Measurements from ENCODE around the gene ARMC7.

Gene ARMC7

DNA sequence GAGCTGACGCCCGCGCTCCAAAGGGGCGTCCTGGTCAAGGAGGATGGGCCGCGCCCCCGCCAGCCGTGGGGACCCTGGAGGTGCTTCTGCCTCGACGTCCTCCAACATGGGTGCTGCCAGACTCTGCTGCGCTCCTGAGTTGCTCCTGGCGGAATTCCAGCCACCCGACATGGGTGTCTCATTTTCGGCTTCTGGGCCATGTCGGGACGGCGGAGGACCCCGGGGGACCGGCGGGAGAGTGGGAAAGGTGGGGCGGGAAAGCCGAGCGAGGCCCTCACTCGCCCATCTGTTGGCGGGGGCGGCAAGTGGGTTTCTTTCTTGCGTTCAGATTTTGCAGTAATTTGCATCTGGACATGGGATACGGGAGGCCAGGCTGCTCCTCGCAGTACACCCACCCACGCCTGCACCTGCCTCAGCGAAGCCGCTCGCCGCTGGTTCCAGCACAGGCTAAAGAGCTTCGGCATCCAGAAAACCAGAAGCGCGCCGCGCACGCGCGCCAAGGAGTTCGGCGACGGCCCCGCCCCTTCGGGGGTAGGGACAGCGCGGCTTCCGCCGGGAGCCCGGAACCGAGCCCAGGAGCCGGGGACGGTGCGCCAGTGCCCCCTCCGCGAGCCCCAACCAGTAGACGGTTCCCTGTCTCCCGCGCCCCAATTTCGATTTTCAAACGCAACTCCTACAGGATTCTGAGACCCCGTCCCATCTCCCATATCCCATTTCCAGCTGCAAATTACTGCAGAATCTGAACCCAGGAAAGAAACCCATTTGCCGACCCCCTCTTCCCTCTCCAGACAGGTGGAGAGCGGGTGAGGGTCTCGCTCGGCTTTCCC lies at the start of gene ARMC7:
Gene ARMC7 (plus strand): TSS at position 563 of the 827 bp plus-strand sequence. CDS start 320 bp downstream, outside the sequence.
- H3K4me3 ChIP-seq (ENCODE audit: low read length): peak within 1 kb of the TSS; percentile 87
- no peak for TF ChIP-seq CTCF (conservative IDR thresholded peaks at IDR 0.05; ENCODE audit: low read length)
- DNase-seq (ENCODE audit: low read depth): peak; percentile 76

DNA sequence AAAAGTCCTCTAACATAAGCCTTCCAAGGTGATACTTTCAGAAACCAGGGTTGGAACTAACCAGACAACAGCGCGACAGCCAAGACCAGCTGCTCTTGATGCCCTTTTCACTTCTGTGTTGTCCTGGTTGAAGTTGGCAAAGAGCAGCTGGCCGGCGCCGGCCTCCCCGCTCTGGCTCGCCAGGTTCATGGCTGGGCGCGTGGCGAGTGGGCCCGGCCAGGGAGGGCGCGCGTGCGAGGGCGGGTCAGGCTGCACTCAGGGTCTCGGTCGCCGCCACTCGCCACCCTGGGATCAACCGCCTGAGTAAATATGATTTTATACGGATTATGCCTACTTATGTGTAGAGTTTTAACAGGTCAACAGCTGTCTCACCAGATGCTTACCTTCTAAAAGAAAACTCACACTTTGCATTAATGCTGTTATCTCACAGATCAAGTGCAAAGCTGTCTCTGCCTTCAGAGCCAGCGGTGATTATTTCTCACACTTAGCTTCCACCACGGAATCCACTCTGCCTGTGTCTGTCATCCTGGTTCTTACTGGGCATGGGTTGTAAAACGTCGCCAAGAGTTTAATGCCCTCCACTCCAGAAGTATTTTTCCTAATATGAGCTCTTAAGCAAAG lies 49.2 kb upstream of the ARMC7 start:
- no peak overlapping the region for H3K4me3 ChIP-seq (ENCODE audit: low read length)
- no peak for DNase-seq (ENCODE audit: low read depth)
- TF ChIP-seq CTCF (conservative IDR thresholded peaks at IDR 0.05; ENCODE audit: low read length): no peak

GRCh38 chr17:75061055-75061438 lies 48.7 kb upstream of the ARMC7 start:
- no peak for TF ChIP-seq CTCF (conservative IDR thresholded peaks at IDR 0.05; ENCODE audit: low read length)
- no peak for DNase-seq (ENCODE audit: low read depth)
- no peak overlapping the region for H3K4me3 ChIP-seq (ENCODE audit: low read length)

- H3K4me3 ChIP-seq (ENCODE audit: low read length): no peak overlapping the region
- no peak for TF ChIP-seq CTCF (conservative IDR thresholded peaks at IDR 0.05; ENCODE audit: low read length)
- no peak for DNase-seq (ENCODE audit: low read depth)
Observed at GRCh38 chr17:75061618-75062017, 48.2 kb upstream of the ARMC7 start.

DNA sequence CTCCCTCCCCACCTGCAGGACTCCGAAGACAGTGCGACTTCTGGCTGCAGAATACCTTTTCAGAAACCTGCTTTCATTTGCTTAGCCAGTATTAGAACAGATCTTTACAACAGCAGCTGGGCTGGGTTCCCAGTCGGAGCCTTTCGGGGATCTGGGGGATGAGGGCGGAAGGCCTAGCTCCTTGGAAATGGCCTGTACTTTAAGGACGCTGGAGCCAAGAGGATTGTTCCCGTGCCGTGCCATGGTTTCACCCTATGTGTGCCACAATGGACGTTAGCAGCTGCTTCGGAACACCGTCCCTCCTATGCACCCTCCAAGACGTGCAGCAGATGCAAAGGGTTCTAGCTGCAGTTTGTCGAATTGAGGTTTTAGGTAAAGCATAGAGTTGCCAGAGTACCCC lies 46.6 kb upstream of the ARMC7 start:
- no peak for TF ChIP-seq CTCF (conservative IDR thresholded peaks at IDR 0.05; ENCODE audit: low read length)
- H3K4me3 ChIP-seq (ENCODE audit: low read length): no peak overlapping the region
- no peak for DNase-seq (ENCODE audit: low read depth)

DNA sequence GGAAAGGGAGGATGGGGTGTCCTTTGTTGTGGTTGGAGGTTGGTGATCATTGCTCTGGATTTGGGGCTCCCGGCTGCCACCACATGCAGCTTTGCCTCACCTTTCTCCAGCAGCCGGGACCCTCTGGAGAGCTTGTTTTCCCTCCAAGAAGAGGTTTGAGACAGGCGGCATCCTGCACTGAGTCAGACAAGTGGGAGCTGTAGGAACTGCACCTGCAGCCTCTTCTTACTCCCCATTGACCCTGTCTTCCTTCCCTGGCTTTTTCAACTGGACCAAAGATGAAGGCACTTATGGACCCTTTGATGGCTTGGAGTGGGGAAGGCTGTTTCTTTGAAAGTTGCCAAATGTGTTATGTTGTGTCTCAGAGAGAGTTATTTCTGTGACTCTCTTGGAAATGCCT lies 46.1 kb upstream of the ARMC7 start:
- H3K4me3 ChIP-seq (ENCODE audit: low read length): no peak overlapping the region
- no peak for TF ChIP-seq CTCF (conservative IDR thresholded peaks at IDR 0.05; ENCODE audit: low read length)
- DNase-seq (ENCODE audit: low read depth): no peak

DNA sequence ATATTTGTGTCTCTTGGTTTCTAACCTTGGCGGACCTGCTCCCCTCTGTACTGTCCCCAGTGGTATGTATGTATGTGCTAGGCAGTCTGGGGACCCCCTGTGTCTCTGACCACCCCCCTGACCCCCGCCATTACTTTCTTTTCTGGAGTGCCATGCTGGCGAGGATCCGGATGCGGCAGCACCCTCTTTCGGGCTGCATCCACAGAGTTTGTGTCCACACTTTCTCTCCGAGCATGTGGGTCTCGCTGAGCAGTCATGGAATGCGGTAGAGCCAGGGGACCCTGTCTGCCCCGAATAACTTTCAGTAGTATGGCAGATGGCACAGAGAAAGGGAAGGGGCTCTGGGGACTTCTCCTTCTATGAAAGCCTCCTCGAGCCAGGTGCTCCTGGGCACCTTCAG lies 45.7 kb upstream of the ARMC7 start:
- H3K4me3 ChIP-seq (ENCODE audit: low read length): no peak overlapping the region
- no peak for DNase-seq (ENCODE audit: low read depth)
- TF ChIP-seq CTCF (conservative IDR thresholded peaks at IDR 0.05; ENCODE audit: low read length): no peak
